Measurements from ENCODE around the gene LETMD1.
"Not testable (repeated sequence)": the region's sequence is repeated elsewhere in the genome, so short reads cannot be mapped to it uniquely, and the experiment has no call there.

Gene LETMD1

GRCh38 chr12:51078346-51078745 is 30.2 kb downstream of the LETMD1 start:
- DNase-seq = not testable (repeated sequence)

- DNase-seq = not testable (repeated sequence)
These were observed 30.7 kb downstream of the LETMD1 start for GRCh38 chr12:51078866-51079265.

- DNase-seq = no peak
These were observed 32.0 kb downstream of the LETMD1 start for GRCh38 chr12:51080136-51080535.

GRCh38 chr12:51081421-51081820 is 33.3 kb downstream of the LETMD1 start:
- DNase-seq = no peak

GRCh38 chr12:51082561-51083125 is 34.5 kb downstream of the LETMD1 start:
- DNase-seq = peak; percentile 86

- peak; percentile 98 for DNase-seq
These were observed 35.2 kb downstream of the LETMD1 start, which contains the start of gene CSRNP2 for GRCh38 chr12:51083126-51083833. TSS of gene CSRNP2 (minus strand) at chr12:51083596. CDS start at chr12:51076561, 7,035 bp downstream.

- no peak for DNase-seq
These were observed 37.6 kb downstream of the LETMD1 start for GRCh38 chr12:51085757-51086156.

GRCh38 chr12:51086933-51087332 is 38.8 kb downstream of the LETMD1 start:
- DNase-seq = no peak

- DNase-seq = no peak
These were observed 39.7 kb downstream of the LETMD1 start for GRCh38 chr12:51087818-51088217.

- no peak for DNase-seq
These were observed 42.6 kb downstream of the LETMD1 start for GRCh38 chr12:51090705-51091229.

GRCh38 chr12:51098611-51099010 is 50.5 kb downstream of the LETMD1 start:
- no peak for DNase-seq

- no peak for DNase-seq
These were observed 55.9 kb downstream of the LETMD1 start for GRCh38 chr12:51103977-51104376.

GRCh38 chr12:51108136-51108535 is 60.0 kb downstream of the LETMD1 start:
- no peak for DNase-seq
